ENCODE data around the gene CFDP1.

Gene CFDP1

DNA sequence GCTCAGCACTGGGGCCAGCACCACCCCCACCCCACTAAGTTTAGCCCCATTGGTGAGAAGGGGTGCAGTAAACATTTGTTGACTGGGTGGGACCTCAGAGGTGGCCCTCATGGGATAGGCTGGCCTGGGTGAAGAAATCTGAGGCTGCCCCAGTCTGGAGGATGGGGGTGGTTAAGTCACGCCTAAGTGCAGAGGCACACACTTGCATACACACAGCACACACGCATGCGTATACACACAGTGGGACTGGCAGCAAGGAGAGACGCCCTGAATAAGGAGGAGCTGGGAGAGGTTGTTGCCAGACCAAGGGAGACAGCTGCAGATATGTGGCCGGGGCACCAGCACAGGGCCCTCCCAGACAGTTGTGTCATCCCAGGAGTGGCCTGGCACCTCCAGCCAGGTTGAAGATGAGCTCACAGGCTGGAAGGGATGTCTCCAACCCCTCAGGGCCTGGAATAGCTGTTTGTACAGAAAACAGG is 178.9 kb downstream of the CFDP1 start:
- Histone ChIP-seq H3K4me1 (ENCODE audit: control insufficient read depth, insufficient read depth, low read length) (peaks cover 35% of the 10 kb centered on the region), H3K9me3 (ENCODE audit: control insufficient read depth, insufficient read depth, low read length) (no peaks in the 10 kb centered on the region), H3K36me3 (ENCODE audit: control insufficient read depth, insufficient read depth, low read length) (peaks cover 2% of the 10 kb centered on the region), H3K4me3 (ENCODE audit: low read depth, low read length) (no peak overlapping the region), H3K27me3 (ENCODE audit: control insufficient read depth, insufficient read depth, low read length) (no peaks in the 10 kb centered on the region), H3K9ac (ENCODE audit: low read depth, low read length) (peak overlapping the region; percentile 40)

DNA sequence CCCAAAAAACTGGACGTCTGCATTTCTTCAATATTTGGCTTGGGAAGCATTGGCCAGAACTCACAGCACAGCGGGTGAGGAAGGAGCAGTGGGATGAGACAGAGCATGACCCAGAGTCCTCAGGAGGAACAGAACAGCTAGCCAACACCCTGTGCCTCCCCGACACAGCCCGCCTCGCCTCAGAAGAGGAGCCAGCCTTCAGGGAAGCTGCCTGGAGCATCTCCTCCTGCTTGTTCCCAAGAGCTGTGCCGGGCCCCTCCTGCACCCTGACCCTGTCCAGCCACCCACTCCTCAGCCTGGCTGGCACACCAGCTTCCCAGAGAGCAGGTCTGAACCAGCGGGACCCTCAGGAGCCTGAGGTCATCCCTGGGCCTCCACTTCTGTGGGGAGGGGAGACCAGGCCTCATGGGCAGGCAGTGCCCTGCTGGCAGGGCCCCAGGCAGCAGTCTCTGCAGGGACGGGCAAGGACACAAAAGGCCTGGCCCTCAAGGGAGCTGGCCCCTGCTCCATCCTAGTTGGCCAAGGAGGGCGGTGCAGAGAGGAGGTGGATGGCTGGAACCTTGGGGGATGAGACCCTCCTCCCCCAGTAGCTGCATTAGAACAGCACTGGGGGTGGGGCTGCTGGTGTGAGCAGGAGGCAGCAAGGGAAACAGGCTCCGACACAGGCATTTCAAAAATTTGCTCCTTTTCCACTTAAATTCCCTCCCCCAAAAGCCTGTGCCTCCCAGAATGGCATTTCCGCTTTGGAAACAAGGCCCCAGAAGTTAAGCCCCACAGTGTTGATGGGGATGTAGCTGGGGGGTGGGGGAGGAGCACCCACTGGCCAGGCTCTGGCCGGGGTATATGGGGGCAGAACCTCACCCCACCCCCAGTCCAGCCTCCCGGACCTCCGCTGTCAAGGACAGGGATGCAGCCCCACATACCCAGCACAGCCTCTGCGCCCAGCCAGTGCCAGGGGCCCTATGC is 180.1 kb downstream of the CFDP1 start:
- H3K27me3 ChIP-seq (ENCODE audit: control insufficient read depth, insufficient read depth, low read length): no peaks in the 10 kb centered on the region
- no peaks in the 10 kb centered on the region for H3K9me3 ChIP-seq (ENCODE audit: control insufficient read depth, insufficient read depth, low read length)
- H3K4me3 ChIP-seq (ENCODE audit: low read depth, low read length): peak overlapping the region; percentile 18
- peak overlapping the region; percentile 65 for H3K9ac ChIP-seq (ENCODE audit: low read depth, low read length)
- H3K4me1 ChIP-seq (ENCODE audit: control insufficient read depth, insufficient read depth, low read length): peaks cover 33% of the 10 kb centered on the region
- peaks cover 2% of the 10 kb centered on the region for H3K36me3 ChIP-seq (ENCODE audit: control insufficient read depth, insufficient read depth, low read length)

DNA sequence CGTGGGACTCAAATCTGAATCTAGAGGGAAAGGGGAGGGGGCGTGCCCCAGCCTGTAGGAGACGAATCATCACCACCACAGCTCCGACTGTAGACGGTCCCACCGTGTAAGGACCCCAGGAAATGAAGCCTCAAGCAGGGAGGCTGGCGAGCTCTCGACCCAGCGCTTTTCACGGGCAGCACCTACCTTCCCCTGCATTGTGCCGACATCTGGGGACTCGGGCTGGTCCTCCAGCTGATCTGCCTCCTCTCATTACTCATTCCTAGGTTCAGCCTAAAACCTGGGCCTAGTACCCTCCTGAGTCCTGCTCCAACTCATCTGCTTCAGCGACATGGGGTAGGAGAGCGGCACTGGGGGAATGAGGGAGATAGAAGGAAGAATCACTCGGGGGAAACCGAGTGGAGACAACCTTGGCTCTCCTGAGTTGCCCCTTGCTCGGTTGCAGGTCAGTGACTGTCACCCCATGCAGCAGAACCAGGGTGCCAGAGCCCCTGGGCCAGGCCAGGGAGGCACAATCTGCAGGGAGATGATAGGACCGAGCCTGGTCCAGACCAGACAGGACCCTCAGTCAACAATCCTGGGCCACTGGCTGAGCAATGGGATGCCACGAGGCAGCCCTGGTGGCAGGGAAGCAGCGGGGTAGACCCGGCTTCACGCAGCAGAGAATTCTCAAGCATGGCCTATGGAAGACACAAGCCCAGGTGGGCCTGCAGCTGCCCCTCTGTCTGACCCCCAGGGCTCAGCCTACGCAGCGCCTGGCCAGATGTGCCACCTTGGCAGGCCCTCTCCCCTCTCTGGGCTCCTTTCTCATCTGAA is 181.0 kb downstream of the CFDP1 start:
- Histone ChIP-seq H3K9ac (ENCODE audit: low read depth, low read length) (peak overlapping the region; percentile 65), H3K9me3 (ENCODE audit: control insufficient read depth, insufficient read depth, low read length) (no peaks in the 10 kb centered on the region), H3K4me3 (ENCODE audit: low read depth, low read length) (peak overlapping the region; percentile 59), H3K4me1 (ENCODE audit: control insufficient read depth, insufficient read depth, low read length) (peaks cover 33% of the 10 kb centered on the region), H3K36me3 (ENCODE audit: control insufficient read depth, insufficient read depth, low read length) (peaks cover 6% of the 10 kb centered on the region), H3K27me3 (ENCODE audit: control insufficient read depth, insufficient read depth, low read length) (no peaks in the 10 kb centered on the region)

DNA sequence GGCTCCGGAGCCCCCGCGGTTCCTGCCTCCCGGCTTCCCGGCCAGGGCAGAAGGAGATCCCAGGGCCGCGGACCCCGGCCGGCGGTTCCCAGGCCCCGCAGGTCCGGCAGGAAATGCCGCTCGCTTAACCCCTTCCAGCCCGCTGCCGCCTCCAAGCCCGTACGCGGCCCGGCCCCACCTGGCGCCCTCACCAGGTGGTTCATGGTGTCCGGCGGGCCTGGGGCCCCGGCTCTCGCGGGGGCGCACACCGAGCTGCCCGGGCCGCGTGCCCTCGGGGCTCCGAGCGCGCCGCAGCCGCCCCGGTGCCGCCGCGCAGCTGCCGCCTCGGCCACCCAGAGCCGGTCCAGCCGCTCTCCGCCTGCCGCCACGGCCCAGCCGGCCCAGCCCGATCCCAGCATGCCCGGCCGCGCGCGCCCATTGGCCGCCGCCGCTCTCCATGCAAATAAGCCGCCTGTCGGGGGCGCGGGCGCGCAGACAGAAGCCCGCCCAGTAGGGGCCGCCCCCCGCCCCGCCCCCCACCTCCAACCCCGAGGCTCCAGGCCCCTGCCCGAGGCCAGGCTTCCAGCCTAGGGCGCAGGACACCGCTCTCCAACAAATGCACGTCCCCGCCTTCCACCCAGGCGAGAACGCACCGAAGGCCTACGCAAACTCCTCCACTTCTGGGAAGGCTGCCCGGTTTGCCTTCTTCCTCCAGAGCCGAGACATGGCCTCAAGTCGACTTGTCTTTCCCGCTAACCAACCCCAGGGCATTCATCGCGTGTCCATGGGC is 181.8 kb downstream of the CFDP1 start, which contains the start of gene BCAR1:
TSS of gene BCAR1 (minus strand) at position 345 of the 769 bp plus-strand sequence. CDS start at position 203, 142 bp downstream.
- H3K4me1 ChIP-seq (ENCODE audit: control insufficient read depth, insufficient read depth, low read length): peaks cover 28% of the 10 kb centered on the region
- peak within 1 kb of the TSS; percentile 73 for H3K9ac ChIP-seq (ENCODE audit: low read depth, low read length)
- H3K4me3 ChIP-seq (ENCODE audit: low read depth, low read length): peak within 1 kb of the TSS; percentile 87

DNA sequence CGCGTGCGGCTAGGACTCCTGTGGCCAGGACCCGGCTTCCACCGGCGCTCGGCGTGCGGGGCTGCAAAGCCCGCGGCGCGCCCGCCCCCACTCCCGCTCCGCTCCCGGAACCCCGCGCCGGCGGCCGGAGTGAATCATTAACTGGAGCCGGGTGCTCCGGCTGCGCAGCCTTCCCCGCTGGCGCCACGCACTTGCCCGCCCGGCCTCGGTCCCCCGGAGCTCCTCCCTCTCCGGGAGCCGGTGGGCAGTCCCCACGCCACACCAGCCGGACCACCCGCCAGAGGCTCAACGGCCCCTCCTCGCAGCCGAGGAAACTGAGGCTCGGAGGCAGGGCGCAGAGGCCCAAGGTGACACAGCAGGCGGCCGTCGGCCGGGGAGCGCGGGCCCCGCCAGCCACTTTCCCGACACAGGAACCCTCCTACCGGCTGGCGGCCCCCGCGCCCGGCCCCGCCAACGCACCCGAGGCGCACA is 182.5 kb downstream of the CFDP1 start:
- H3K36me3 ChIP-seq (ENCODE audit: control insufficient read depth, insufficient read depth, low read length): peaks cover 6% of the 10 kb centered on the region
- H3K4me3 ChIP-seq (ENCODE audit: low read depth, low read length): peak overlapping the region; percentile 87
- H3K9me3 ChIP-seq (ENCODE audit: control insufficient read depth, insufficient read depth, low read length): no peaks in the 10 kb centered on the region
- H3K9ac ChIP-seq (ENCODE audit: low read depth, low read length): peak overlapping the region; percentile 73
- H3K4me1 ChIP-seq (ENCODE audit: control insufficient read depth, insufficient read depth, low read length): peaks cover 28% of the 10 kb centered on the region
- no peaks in the 10 kb centered on the region for H3K27me3 ChIP-seq (ENCODE audit: control insufficient read depth, insufficient read depth, low read length)

More for the DNA sequence above, 181.8 kb downstream of the CFDP1 start, which contains the start of gene BCAR1:
- Histone ChIP-seq H3K9me3 (ENCODE audit: control insufficient read depth, insufficient read depth, low read length) (no peaks in the 10 kb centered on the region), H3K36me3 (ENCODE audit: control insufficient read depth, insufficient read depth, low read length) (peaks cover 6% of the 10 kb centered on the region), H3K27me3 (ENCODE audit: control insufficient read depth, insufficient read depth, low read length) (no peaks in the 10 kb centered on the region)

DNA sequence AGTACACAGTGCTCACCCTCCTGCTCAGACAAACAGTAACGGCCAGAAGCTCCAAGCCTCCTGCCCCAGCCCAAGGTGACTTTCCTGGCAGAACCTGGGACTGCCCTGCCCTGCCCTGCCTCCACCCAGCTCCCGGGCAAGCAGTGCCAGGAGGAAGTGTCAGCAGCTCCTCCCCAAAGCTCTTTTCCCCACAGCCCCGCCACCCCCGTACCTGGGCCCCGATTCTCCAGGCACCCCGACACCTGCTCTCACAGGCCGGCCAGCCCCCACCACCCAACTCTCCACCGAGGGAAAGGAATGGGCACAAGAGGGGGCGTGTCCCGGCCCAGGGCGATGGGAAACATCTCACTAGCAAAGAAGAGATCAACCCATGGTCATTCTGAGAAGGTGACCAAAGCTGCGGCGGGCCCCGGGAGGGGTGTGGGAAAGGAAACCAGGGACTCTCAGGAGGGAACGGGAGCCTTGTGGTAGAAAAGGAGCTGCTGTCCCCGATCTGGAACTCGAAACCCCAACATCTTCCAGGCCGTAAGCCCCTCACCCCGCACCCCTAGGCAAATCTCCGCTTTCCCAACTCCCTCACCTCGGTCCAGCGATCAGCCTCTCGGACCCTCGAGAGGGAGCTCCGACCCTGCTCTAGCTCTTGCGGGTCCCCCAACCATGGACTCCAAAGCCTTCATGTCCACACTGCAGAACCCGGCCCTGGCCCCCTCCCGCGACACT is 183.1 kb downstream of the CFDP1 start:
- Histone ChIP-seq H3K27me3 (ENCODE audit: control insufficient read depth, insufficient read depth, low read length) (no peaks in the 10 kb centered on the region), H3K9me3 (ENCODE audit: control insufficient read depth, insufficient read depth, low read length) (no peaks in the 10 kb centered on the region), H3K9ac (ENCODE audit: low read depth, low read length) (peak overlapping the region; percentile 73), H3K4me3 (ENCODE audit: low read depth, low read length) (peak overlapping the region; percentile 87), H3K36me3 (ENCODE audit: control insufficient read depth, insufficient read depth, low read length) (peaks cover 6% of the 10 kb centered on the region), H3K4me1 (ENCODE audit: control insufficient read depth, insufficient read depth, low read length) (peaks cover 28% of the 10 kb centered on the region)

DNA sequence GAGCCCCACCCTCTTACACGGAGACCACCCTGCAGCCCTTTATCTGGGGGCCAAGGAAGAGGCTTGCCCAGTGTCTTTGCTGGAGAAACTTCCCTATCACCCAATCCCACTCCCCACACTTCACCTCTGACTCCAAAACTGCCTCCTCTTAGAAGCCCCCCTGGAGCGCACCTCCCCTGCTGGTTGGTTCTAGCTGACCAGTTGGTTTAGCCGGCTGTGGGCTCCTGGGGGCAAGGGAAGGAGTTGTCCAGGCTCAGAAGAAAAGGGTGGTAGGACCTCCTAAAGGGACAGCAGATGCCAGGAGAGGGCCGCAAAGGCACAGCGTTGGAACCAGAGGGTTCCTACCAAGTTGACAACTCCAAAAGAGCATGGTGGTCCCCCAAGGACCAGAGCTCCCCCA is 183.9 kb downstream of the CFDP1 start:
- H3K36me3 ChIP-seq (ENCODE audit: control insufficient read depth, insufficient read depth, low read length): peaks cover 6% of the 10 kb centered on the region
- H3K4me3 ChIP-seq (ENCODE audit: low read depth, low read length): no peak overlapping the region
- no peak overlapping the region for H3K9ac ChIP-seq (ENCODE audit: low read depth, low read length)
- peaks cover 22% of the 10 kb centered on the region for H3K4me1 ChIP-seq (ENCODE audit: control insufficient read depth, insufficient read depth, low read length)
- no peaks in the 10 kb centered on the region for H3K9me3 ChIP-seq (ENCODE audit: control insufficient read depth, insufficient read depth, low read length)
- H3K27me3 ChIP-seq (ENCODE audit: control insufficient read depth, insufficient read depth, low read length): no peaks in the 10 kb centered on the region

DNA sequence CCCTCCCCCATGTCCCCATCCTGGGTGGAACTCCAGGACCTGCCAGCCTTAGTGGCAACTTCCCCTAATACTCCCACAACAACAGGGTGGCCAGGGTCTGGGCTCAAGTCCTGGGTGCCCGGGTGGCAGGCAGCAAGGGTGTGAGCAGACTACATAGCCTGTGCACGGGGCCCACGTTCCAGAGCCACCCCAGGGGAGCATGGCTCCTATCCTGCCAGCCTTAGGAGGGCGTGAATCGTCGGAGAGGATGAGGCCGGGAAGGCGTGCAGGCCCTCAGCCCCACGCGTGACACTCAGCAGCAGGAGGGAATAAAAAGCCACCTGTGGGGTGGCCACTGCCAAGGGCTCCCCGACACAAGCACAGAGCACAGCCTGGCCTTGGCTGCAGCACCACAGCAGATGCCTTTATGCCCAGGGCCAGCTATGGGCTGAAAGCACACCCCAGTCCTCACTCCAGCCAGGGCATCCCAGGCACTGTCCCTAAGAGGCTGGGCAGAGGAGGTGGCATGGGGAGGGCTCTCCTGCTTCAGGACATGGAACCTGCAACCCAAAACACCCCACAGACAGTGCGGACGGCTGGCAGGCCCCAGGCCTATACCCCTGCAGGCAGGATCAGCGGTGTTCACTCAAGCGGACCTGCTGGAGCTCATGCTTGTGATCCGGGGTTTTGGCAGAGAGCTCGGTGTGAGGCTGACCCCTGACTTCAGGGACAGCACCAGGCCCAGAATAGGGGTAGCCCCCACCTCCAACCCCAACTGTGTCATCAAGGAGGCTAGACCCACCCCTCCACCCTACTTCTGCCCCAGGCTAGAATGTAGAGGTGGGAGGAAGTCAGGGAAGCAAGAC is 184.5 kb downstream of the CFDP1 start:
- peaks cover 12% of the 10 kb centered on the region for H3K36me3 ChIP-seq (ENCODE audit: control insufficient read depth, insufficient read depth, low read length)
- H3K4me3 ChIP-seq (ENCODE audit: low read depth, low read length): no peak overlapping the region
- no peaks in the 10 kb centered on the region for H3K9me3 ChIP-seq (ENCODE audit: control insufficient read depth, insufficient read depth, low read length)
- no peak overlapping the region for H3K9ac ChIP-seq (ENCODE audit: low read depth, low read length)
- H3K27me3 ChIP-seq (ENCODE audit: control insufficient read depth, insufficient read depth, low read length): no peaks in the 10 kb centered on the region
- peaks cover 20% of the 10 kb centered on the region for H3K4me1 ChIP-seq (ENCODE audit: control insufficient read depth, insufficient read depth, low read length)

DNA sequence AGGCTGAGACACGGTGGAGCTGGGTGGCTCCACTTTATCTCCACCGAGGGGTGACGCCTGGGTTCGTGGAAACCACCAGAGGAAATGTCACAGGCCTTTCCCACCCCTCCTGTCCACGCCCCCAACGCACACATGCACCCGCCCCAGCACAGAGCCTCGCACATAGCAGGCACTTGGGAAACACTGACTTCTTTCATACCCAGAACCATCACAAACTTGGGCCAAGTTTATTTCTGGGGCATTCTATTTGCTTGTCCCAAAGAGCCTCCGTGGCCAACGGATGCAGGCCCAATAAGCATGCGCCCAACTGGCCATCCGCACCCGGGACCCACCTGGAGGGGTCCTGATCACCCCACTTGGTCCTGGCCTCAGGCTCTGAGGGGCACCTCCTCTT is 185.2 kb downstream of the CFDP1 start:
- Histone ChIP-seq H3K9ac (ENCODE audit: low read depth, low read length) (no peak overlapping the region), H3K4me1 (ENCODE audit: control insufficient read depth, insufficient read depth, low read length) (peaks cover 17% of the 10 kb centered on the region), H3K4me3 (ENCODE audit: low read depth, low read length) (no peak overlapping the region), H3K36me3 (ENCODE audit: control insufficient read depth, insufficient read depth, low read length) (peaks cover 13% of the 10 kb centered on the region), H3K27me3 (ENCODE audit: control insufficient read depth, insufficient read depth, low read length) (no peaks in the 10 kb centered on the region), H3K9me3 (ENCODE audit: control insufficient read depth, insufficient read depth, low read length) (no peaks in the 10 kb centered on the region)

DNA sequence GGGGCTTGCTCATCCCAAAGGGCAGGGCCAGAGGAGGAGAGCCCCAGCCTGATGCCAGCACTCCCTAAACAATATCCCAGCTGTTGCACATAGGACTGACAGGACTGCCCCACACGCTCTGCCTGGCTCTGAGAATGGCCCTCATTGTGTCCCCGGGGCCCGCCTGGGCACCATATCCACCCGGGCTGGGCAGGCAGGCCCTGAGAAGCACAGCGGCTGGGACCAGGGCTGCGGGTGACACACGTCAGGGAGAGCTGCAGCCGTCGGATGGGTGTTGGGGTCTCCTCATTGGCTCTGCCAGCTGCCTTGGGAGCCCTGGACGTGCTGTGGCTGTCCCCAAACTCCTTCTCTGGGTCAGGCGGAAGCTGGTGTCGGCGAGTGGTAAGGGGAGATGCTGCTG is 186.1 kb downstream of the CFDP1 start:
- Histone ChIP-seq H3K27me3 (ENCODE audit: control insufficient read depth, insufficient read depth, low read length) (no peaks in the 10 kb centered on the region), H3K4me1 (ENCODE audit: control insufficient read depth, insufficient read depth, low read length) (peaks cover 8% of the 10 kb centered on the region), H3K9me3 (ENCODE audit: control insufficient read depth, insufficient read depth, low read length) (no peaks in the 10 kb centered on the region)

More for the DNA sequence above, 186.1 kb downstream of the CFDP1 start:
- Histone ChIP-seq H3K4me3 (ENCODE audit: low read depth, low read length) (no peak overlapping the region), H3K36me3 (ENCODE audit: control insufficient read depth, insufficient read depth, low read length) (peaks cover 17% of the 10 kb centered on the region), H3K9ac (ENCODE audit: low read depth, low read length) (peak overlapping the region; percentile 24)

Data from iPS-15b (cell line).